GM21723 (cell line): Measurements from ENCODE around the gene ZNF785.
"Not testable (repeated sequence)": the region's sequence is repeated elsewhere in the genome, so short reads cannot be mapped to it uniquely, and the experiment has no call there.

ENCODE experiments used
- ATAC-seq: cut with Tn5 transposase; IDR thresholded peaks from one replicate; pipeline ENCODE4 v1.9.1; 2021; ENCODE audit warnings: mild to moderate bottlenecking, moderate library complexity; ENCODE audit not compliant: unreplicated experiment

ZNF785 gene

GRCh38 chr16:30602616-30603277 lies 17.2 kb upstream of the ZNF785 start:
- ATAC-seq, result no peak

- no peak for ATAC-seq
These were observed 16.5 kb upstream of the ZNF785 start for GRCh38 chr16:30601966-30602365.

- no peak for ATAC-seq
These were observed 15.4 kb upstream of the ZNF785 start for GRCh38 chr16:30600929-30601328.

- ATAC-seq, result no peak
These were observed 14.7 kb upstream of the ZNF785 start for GRCh38 chr16:30600215-30600614.

GRCh38 chr16:30592871-30593270 lies 7.4 kb upstream of the ZNF785 start:
- no peak for ATAC-seq

GRCh38 chr16:30590869-30591268 lies 5.4 kb upstream of the ZNF785 start:
- not testable (repeated sequence) for ATAC-seq

- ATAC-seq, result not testable (repeated sequence)
These were observed 4.1 kb upstream of the ZNF785 start for GRCh38 chr16:30589582-30589981.

- ATAC-seq, result no peak
These were observed 3.2 kb upstream of the ZNF785 start for GRCh38 chr16:30588651-30589050.

- peak; percentile 30 for ATAC-seq
These were observed 486 bp downstream of the ZNF785 start for GRCh38 chr16:30585022-30585399.

GRCh38 chr16:30582611-30583340 lies 2.7 kb downstream of the ZNF785 start:
- no peak for ATAC-seq

GRCh38 chr16:30581457-30581856 lies 4.0 kb downstream of the ZNF785 start:
- no peak for ATAC-seq

GRCh38 chr16:30574678-30575077 lies 10.8 kb downstream of the ZNF785 start:
- ATAC-seq, result no peak

- ATAC-seq, result peak; percentile 68
These were observed 13.8 kb downstream of the ZNF785 start, which contains the start of gene ZNF688 for GRCh38 chr16:30571445-30572322. ZNF688 (minus strand) TSS chr16:30571714; CDS start chr16:30571629, 85 bp downstream.

GRCh38 chr16:30570636-30571444 lies 14.7 kb downstream of the ZNF785 start:
- no peak for ATAC-seq

- ATAC-seq, result no peak
These were observed 15.5 kb downstream of the ZNF785 start for GRCh38 chr16:30569746-30570635.

- no peak for ATAC-seq
These were observed 16.2 kb downstream of the ZNF785 start for GRCh38 chr16:30569281-30569680.

- no peak for ATAC-seq
These were observed 17.4 kb downstream of the ZNF785 start for GRCh38 chr16:30567991-30568638.

GRCh38 chr16:30567160-30567990 lies 18.1 kb downstream of the ZNF785 start:
- ATAC-seq, result no peak
